ENCODE measurements around the gene EFNA2.

GRCh38 chr19:1254081-1254527 lies 31.6 kb upstream of the EFNA2 start:
- TF ChIP-seq POLR2AphosphoS5 (IDR thresholded peaks at IDR 0.05; ENCODE audit: low read depth, low read length) (no peak; the same call in 1 of the 2 replicates), EZH2 (IDR thresholded peaks at IDR 0.05; ENCODE audit: low read depth, low read length, severe bottlenecking) (no peak), E2F6 (IDR thresholded peaks at IDR 0.05) (no peak), CTCF (IDR thresholded peaks at IDR 0.05; ENCODE audit: control extremely low read depth in 1 of 3, insufficient read depth in 1 of 3, low read depth in 1 of 3, low read length in 3 of 3) (no peak)
